Left cardiac atrium (tissue), 4 donors: Measurements from ENCODE around the gene DDX20. TPM values are rescaled to one million over a fixed set of nuclear protein-coding genes. Genes with fewer than 3 reads are reported as not detected.

Experiments
- ATAC-seq, 2 donors: fragments of 200-7000 bp; cut with Tn5 transposase; one replicate each; pipeline ENCODE4 v1.9.1; 2020; ENCODE audit warnings: mild to moderate bottlenecking in 2 of 2, moderate library complexity in 2 of 2
- DNase-seq: peaks from one replicate; pipeline ENCODE4 v3.0.0-alpha.2; 2020
- intact Hi-C, 2 donors: fragments of 100-400 bp; cut with DNase I; formaldehyde crosslinking; loops; one replicate each; pipeline versions ENCODE4 v1.14.1 to v1.15.1; 2022 to 2023
- total RNA-seq, 2 donors: library from RNA; stranded (reverse); fragmentation: NEBNext Ultra II Directional; extraction: Animal tissue kit (Norgen Biotek cat#: 25700); gene quantifications; one replicate each; pipeline ENCODE4 v1.2.1, GENCODE V29; 2021
- donor health status: DM: no; HTN: yes; CAD: no.
- donor health status: DM: no; HTN: yes; CAD: no; lungs with severe emphysema.
- donor health status: DM: yes; HTN: yes; CAD: no.
- donor health status: Dilated cardiomyopathy.

Gene DDX20
- total RNA-seq, 2 donors from 2014 or later: 7.8 TPM

DNA sequence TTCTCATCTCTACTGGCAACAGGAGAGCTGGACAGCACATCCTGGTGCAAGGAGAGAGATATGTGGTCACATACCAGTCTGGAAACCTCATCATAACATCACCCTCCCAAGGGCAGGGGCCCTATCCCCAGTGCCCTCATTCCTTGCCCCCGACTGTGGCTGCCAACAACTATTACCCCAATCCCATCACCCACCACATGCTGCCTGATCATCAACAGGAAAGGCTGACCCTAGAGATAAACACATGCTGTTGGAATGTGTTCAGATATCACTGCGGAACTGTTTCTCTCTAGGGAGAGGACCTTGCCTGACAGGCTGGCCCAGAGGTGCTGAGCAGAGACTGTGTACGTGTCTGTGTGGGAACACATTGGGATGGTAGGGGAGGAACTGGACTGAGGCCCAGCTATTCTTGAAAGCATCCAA lies 12.0 kb upstream of the DDX20 start:
- peak; percentile 5 to 23 for ATAC-seq
- intact Hi-C loops: loop anchor here in 1 of 2 donors (5.0 kb wide), 1 partner anchor 236 kb away; no protein-coding TSS in a partner anchor
- DNase-seq: no peak

DNA sequence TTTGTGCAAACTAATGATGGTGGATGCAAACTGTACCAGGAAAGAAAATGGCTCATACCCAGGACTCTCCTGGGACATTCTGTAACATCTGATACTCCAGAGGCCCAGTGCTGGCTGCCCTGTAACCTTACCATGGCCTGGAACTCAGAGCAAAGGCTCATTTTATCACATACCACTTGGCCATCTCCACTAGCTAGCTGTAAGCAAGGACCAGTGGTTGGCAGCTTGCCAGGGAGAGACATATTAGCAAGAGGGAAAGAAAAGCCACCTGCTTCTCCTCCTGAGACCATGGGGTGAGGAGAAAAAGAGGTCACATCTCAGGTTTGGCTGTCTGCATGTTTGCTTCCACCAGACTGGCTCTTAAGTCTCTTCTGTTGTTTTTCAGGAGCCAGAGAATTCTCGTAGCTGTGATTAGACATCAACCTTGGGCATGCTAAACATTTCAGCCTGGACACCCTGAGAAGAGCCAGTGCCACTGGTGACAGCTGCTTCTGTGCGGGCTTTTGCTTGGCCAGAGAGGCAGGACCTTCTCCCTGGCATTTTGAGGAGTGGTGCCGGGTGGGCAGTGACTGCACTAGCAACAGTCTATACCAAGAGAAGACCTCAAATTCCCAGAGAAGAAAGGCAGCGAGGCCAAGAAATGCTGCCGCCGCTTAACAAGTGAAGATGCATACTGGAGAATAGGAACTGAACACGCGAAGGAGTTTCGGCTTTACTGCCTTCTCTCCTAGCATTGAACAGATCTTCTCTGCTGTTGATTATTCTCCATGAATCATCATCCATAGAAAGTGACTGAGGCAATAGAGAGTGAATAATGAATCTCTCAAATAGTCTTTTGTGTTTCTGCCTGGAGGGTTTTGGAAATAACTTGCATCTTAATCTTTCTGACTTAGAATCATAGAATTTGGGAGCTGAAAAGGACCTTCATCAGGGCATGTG lies 9.8 kb upstream of the DDX20 start:
- DNase-seq (no peak), ATAC-seq (peak in 1 of 2 donors; percentile 14)
- intact Hi-C loops: loop anchor here in 1 of 2 donors (2.0 kb wide), 1 partner anchor 31 kb away; no protein-coding TSS in a partner anchor

DNA sequence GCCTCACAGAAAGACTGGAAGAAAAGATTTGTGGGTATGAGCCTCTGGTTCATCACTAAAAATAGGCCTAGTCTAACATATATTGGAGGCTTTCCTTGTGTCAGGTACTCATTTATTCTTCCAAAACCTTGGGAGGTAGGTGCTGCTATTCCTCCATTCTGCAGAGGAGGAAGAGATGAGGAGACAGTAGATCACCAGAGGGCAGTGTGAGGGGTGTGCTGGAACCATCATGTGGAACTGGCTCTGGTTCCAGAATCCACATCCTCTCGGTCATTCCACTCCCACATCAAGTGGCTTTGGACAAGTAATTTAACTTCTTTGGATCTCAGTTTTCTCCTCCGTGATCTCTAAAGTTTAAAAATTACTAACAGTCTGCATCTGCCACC lies 9.1 kb upstream of the DDX20 start:
- DNase-seq: no peak
- intact Hi-C loops: loop anchor here in 1 of 2 donors (2.0 kb wide), 1 partner anchor 32 kb away; no protein-coding TSS in a partner anchor
- ATAC-seq: no peak

DNA sequence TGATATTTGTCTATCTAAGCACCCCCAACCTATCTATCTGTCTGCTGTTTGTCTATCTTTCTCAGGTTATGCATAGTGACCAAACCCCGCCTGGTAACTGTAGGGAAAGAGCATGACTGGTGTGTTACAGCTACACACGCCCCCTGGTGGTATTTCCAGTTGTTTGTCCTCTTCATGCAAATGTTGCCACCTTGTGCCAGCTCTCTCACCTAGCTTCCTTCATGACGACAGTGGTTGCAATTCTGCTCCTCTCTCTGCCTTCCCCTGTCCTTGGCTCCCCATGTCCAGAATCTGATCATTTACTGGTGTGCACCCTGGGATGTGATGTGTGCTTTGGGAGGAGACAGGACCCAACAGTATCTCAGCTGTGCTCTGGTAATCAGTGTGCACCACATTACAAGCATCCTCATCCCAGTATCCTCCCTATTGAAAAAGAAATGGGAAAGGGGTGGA lies 8.4 kb upstream of the DDX20 start:
- DNase-seq (peak; percentile 67), ATAC-seq (peak in 1 of 2 donors; percentile 49)
- intact Hi-C loops: loop anchor here in 1 of 2 donors (2.0 kb wide), 1 partner anchor 33 kb away; no protein-coding TSS in a partner anchor

DNA sequence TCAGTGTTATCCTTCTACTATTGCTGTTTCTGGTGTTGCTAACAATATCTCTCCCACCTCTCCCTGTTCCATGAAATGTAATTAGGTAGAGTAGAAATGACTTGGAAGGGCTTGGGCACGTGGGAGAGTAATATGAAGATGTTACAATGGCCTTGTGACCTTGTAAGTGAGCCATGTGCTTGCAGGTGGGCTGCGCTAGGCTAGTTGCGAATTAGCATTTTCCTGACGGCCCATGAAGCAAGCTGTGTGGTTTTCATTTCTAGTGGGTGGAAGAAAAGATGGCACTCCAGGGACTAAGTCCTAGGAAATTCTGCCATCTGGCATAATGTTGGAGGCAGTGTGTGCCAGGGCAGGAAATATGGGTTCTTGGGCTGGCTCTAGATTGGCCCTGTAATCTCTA lies 7.8 kb upstream of the DDX20 start:
- intact Hi-C loops: loop anchor here in 1 of 2 donors (2.0 kb wide), 1 partner anchor 33 kb away; no protein-coding TSS in a partner anchor
- ATAC-seq (no peak), DNase-seq (no peak)

DNA sequence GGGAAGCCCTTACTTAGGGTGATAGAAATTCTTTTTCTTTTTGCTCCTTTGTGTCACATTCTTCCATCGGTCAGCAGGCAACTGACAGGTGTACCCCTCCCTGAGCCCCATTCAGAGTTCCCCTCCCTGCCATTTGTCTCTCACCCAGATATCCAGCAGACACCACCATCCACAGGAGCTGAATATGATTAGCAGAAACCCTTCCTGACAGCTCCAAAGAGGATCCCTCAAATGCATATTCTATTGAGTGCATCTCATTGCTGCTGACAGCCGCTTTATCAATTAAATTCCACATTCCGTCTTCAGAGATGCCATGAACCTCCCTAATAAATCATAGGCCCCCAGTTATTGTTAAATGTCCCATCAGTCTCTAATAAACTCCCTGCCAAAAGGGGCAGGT lies 6.1 kb upstream of the DDX20 start:
- intact Hi-C loops: loop anchor here (5.0 to 10.0 kb wide), 3 partner anchors 32 to 267 kb away; no protein-coding TSS in a partner anchor
- ATAC-seq: no peak
- no peak for DNase-seq

DNA sequence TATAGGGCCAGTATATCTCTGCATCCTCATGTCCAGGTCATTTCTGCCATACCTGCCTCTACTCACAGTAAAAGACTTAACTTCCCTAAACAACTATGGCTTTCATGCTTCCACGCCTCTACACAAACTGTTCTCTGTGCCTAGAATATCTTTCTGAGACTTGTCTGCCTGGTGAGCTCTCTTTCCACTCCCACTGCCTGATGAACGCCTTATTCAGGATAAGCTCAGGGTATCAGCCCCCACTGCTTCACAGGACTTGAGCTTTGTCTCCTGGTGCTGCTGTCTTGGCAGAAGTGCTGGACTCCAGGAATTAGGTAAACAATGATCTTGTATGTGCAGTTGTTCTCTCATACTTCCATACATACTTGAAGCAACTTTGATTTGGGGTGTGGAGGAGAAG lies 4.8 kb upstream of the DDX20 start:
- intact Hi-C loops: loop anchor here (5.0 to 10.0 kb wide), 3 partner anchors 34 to 269 kb away; no protein-coding TSS in a partner anchor
- DNase-seq (no peak), ATAC-seq (no peak)

DNA sequence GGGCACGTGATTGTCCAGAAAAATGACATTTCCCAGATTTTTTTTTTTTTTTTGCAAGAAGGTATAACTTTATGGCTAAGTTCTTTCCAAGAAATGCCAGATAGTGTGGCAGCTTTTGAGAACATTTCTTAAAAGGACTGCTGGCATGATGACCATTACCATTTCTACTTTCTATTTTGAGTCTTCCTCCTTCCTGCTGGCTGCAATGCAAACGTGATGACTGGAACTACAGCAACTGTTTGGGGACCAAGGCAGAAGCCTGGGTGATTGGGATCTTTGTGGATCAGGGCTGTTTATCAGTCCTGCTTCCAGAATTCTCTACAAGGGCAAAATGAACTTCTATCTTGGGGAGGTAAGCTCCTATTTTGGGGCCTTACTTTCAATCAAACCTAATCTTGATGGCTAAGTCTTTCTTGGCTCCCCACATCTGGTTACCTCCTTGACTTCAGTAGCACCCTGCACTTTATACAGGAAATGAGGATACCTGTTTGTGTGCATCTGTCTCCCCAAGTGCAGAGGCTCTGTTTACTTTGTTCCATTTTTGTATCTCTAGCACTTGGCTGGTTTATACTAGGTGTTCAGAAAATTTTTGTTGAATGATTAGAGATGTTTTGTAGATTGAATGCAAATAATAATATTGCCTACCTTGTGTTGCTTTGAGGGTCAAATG lies 3.7 kb upstream of the DDX20 start:
- intact Hi-C loops: loop anchor here (5.0 to 10.0 kb wide), 3 partner anchors 35 to 270 kb away; no protein-coding TSS in a partner anchor
- DNase-seq: no peak

DNA sequence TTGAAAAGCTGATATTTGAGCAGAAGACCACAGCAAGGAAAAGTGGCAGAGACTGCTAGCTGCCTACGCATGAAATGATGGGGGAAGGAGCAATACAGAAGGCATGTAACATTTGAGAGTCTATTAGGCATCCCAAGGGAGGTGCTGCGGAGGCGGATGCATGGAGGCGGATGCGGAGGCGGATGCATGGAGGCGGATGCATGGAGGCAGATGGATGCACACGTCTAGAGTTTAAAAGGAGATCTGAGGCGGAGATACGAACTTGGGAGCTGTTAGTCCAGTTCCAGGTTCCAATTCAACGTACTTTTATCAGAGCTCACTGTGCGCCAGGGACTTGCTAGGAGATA lies 744 bp upstream of the DDX20 start:
- ATAC-seq (peak; percentile 13 to 39), DNase-seq (peak; percentile 74)
- intact Hi-C loops: loop anchor here (2.0 to 10.0 kb wide), 4 partner anchors 38 to 273 kb away; no protein-coding TSS in a partner anchor

More for the DNA sequence above, 3.7 kb upstream of the DDX20 start:
- no peak for ATAC-seq

DNA sequence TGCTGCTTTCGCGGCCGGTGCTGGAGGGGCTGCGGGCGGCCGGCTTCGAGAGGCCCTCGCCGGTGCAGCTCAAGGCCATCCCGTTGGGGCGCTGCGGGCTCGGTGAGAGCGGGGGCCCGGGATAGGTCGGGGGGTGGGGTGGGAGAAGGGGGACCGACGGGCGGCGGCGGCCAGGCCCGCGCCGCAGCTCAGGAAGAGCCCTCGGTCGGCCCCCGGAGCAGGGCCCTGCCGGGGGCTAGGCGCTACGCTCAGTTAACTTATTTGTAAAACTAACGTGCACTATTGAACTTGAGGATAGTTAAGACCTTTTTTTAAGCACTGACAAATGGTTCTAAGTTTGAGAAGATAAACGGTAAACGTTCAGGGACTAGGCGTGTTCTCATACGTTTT lies 418 bp downstream of the DDX20 start:
- intact Hi-C loops: loop anchor here in 1 of 2 donors (10.0 kb wide), 1 partner anchor 271 kb away; no protein-coding TSS in a partner anchor
- DNase-seq (no peak), ATAC-seq (peak; percentile 16 to 45)

DNA sequence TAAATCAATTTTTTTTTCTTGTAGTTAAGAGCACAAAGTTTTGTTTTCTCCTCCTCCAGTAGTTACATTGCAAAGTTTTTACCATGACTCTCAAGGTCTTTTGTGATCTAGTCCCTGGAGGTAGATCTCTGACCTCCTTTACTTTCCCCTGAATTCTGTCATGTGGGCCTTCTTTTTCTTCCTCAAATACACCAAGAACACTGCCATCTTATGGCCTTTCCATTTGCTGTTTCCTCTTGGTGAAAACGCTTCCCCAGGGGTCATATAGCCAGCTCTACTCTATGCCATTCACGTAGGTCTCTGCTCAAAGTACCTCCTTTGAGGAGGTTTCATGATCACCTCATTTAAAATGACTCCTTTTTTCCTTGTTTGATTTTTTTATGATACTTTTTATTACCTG lies 2.7 kb downstream of the DDX20 start:
- no peak for ATAC-seq
- no peak for DNase-seq
- intact Hi-C loops: loop anchor here in 1 of 2 donors (10.0 kb wide), 1 partner anchor 274 kb away; no protein-coding TSS in a partner anchor

DNA sequence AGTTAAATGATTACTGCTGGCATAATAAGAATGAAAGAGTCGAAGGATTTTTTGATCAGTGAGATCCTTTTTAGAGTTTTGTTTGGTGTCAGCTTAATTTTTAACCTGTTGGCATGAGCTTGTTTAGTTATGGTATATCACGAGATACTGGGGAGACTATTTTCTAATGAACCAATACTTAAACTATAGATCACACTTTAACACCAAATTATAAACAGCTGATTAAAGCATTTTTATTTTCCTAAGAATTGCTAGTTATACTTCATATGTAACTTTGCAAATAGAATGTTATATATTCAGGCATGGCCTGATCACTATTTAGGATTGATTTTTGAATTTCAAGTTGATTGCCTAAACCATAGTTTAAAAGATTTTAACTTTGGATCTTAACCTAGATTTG lies 6.0 kb downstream of the DDX20 start:
- no peak for ATAC-seq
- intact Hi-C loops: no loop called here
- no peak for DNase-seq

DNA sequence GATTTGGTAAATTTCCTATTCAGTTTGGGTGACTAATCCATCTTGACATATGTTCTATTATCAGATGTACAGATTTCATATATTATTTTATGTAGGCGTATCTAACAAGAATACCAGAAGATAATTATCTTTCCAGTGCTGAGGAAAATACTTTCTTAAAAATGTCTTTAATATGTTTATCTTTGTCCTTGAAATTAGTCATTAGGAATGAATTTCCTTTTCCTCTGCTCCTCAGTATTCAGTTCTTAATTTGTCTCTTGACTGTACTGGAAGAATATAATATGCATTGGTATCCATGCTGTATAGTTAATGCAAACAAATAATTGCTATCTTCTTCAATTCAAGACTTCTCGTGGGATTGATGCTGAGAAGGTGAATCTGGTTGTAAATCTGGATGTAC lies 6.6 kb downstream of the DDX20 start:
- DNase-seq: no peak
- intact Hi-C loops: no loop called here
- ATAC-seq: no peak

DNA sequence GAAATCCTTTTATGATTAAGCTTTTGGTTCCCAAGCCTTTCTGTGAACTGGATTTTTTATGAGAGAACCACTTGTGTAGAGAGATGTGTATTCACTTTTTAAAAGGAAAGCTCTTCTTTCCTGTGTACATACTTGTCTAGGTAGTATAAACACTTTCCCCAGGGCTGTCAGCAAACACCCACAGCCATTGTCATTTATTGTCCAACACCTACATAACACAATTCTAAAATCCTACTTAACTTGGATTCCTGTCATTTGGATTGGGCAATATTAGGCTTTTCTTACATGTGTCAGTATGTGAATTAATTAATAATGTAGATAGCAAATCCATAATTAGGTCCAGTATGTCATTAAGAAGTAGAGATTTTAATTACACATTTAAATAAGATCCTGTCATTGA lies 12.3 kb downstream of the DDX20 start:
- ATAC-seq: no peak
- intact Hi-C loops: loop anchor here in 1 of 2 donors (2.0 kb wide), 1 partner anchor 287 kb away; no protein-coding TSS in a partner anchor

DNA sequence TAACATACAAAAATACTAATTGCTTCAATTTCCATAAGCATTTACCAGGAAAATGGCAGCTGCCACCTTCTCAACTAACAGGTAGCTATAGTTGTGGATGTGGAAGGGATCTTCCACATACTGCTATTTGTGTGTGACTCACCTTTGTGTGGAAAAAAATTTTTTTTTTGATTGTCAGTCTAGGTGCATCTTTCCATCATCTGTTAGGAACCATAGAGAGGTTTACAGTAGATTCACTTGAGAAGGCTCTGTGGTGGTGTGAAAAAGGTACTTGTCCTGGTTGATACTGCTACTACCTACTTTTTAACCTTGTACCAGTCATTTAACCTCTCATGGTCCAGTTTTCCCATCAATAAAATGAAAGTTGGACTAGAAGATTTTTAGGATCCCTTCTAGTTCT lies 12.9 kb downstream of the DDX20 start:
- intact Hi-C loops: loop anchor here in 1 of 2 donors (2.0 kb wide), 1 partner anchor 288 kb away; no protein-coding TSS in a partner anchor
- ATAC-seq: no peak

More for the DNA sequence above, 12.3 kb downstream of the DDX20 start:
- no peak for DNase-seq

DNA sequence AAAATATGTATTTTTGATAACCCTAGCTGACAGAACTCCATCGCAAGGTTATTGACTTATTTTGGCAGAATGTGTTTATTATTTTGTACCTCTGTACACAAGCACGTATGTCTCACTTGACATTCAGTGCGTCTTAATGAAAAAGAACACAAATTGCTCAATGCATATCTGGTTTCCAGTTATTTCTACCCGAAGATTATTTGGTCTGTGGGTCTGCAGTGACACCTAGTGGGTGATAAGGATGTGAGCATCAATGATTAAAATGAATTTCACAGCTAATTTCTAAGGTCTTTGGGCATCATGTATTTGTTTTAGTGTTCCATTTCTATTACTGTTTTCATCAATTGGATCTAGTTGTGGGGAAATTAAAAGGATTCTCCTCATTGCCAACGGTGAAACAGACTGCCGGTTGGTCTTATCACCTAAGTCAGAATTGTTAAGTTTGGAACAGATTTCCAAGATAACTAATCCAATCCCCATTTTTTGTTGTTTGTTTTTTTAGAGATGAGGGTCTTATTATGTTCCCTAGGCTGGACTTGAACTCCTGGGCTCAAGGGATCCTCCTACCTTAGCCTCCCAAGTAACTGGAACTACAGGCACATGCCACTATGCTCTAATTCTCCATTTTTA lies 13.9 kb downstream of the DDX20 start:
- no peak for DNase-seq
- peak; percentile 50 to 64 for ATAC-seq
- intact Hi-C loops: loop anchor here in 1 of 2 donors (2.0 kb wide), 1 partner anchor 289 kb away; no protein-coding TSS in a partner anchor

More for the DNA sequence above, 12.9 kb downstream of the DDX20 start:
- DNase-seq: no peak

DNA sequence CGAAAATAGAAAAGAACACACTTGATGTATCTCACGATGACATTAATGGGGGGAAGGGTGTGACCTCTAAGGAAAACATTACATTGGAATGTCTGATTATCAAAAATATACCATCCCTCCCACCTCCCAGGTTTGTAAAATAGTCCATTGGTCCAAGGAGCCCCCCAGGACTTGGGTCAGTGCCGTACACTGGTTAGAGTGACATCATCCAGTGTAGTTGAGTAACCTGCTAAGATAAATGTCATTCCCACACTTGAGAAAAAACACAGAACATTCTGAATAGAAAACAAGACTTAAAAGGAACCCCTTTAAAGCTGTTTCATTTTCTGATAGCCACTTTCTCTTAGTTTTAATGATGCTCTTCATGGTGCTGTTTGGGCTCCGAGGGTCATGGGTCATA lies 15.2 kb downstream of the DDX20 start:
- no peak for DNase-seq
- intact Hi-C loops: no loop called here
- ATAC-seq: no peak

DNA sequence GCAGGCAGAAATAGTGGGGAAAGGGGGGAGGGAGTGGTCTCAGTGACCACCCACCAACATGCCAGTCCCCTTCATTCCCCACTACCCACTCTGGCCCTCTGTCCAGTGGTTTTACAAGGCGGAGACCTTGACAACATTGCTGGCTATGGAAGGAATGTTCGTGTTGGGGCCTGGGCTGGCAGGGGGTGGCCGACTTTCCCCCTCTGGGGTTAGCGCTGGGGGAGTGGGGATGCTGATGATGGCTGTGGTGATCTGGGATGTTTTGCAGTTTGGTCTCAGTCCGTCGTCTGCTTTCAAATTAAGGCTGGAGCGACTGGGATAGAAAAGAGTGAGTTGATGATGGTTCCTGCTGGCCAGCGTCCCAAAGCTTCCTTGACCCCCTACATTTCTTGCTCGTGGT lies 20.3 kb downstream of the DDX20 start:
- intact Hi-C loops: no loop called here
- ATAC-seq: no peak
- no peak for DNase-seq

DNA sequence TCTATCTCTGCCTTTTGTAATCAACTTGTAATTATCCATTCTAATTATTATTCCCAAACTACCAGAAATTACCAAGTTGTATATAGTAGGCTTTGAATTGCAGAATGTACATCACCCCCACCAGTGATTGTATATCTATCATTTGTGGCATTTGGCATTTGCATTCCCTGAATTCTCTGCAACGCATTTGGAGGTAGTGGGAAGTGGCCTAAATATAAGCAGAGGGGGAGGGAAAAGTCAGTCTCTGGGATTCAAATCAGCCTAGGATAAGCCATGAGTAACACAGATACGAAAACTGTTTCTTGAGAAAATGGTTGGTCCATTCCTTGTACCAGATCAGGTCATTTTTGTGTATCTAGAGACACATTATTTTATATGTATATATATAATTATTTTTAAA lies 20.7 kb downstream of the DDX20 start:
- ATAC-seq: no peak
- intact Hi-C loops: no loop called here
- DNase-seq: no peak
